Neural progenitor cell (in vitro differentiated cells): ENCODE measurements around the gene ITPR2.

Experiments
- EZH2 ChIP-seq: fragments of 200-600 bp; sonication (generic); IDR thresholded peaks from 2 replicates; pipeline ENCODE4 v1.6.1; 2017; ENCODE audit warnings: antibody characterized with exemption, mild to moderate bottlenecking, moderate library complexity
- EZH2phosphoT487 ChIP-seq: fragments of 200-600 bp; sonication (generic); IDR thresholded peaks from 2 replicates; pipeline ENCODE4 v1.6.1; 2017; ENCODE audit warnings: antibody characterized with exemption
- TF ChIP-seq, protein P1 (sequence below): fragments of 200-600 bp; sonication (generic); IDR thresholded peaks from 2 replicates; pipeline ENCODE4 v1.5.1; 2017; ENCODE audit warnings: antibody characterized with exemption, mild to moderate bottlenecking

DNA sequence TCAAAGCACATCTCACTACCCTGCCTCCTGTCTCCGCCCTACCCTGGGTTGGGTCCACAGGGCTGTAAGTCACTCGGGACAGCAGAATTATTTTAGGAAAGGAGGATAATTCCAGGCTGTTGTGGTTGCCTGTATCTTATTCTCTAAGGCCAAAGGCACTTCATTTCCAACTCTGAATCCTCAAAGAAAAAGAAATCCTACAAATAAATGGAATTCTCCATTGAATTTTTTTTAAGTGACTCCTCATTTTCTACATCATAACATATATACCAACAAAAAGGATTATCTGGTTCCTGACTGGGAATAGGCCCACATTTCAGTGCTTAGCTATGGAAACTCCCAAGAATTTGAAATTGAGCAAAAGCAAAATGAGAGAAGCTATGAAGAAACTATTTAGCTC is 186.4 kb downstream of the ITPR2 start:
- TF ChIP-seq, protein P1, sequence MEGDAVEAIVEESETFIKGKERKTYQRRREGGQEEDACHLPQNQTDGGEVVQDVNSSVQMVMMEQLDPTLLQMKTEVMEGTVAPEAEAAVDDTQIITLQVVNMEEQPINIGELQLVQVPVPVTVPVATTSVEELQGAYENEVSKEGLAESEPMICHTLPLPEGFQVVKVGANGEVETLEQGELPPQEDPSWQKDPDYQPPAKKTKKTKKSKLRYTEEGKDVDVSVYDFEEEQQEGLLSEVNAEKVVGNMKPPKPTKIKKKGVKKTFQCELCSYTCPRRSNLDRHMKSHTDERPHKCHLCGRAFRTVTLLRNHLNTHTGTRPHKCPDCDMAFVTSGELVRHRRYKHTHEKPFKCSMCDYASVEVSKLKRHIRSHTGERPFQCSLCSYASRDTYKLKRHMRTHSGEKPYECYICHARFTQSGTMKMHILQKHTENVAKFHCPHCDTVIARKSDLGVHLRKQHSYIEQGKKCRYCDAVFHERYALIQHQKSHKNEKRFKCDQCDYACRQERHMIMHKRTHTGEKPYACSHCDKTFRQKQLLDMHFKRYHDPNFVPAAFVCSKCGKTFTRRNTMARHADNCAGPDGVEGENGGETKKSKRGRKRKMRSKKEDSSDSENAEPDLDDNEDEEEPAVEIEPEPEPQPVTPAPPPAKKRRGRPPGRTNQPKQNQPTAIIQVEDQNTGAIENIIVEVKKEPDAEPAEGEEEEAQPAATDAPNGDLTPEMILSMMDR = no peak
- TF ChIP-seq EZH2 (no peak), EZH2phosphoT487 (no peak)
